Measurements from ENCODE around the gene FGD3. TPM values are rescaled to one million over a fixed set of nuclear protein-coding genes. Genes with fewer than 3 reads are reported as not detected.
A peak's percentile ranks its signal among the peaks of the same experiment; 100 is the strongest.

FGD3 gene
- total RNA-seq, 1 donor: not detected

- H3K4me1 ChIP-seq (ENCODE audit: insufficient read depth, low read length): peaks cover 5% of the 10 kb centered on the region
- no peaks in the 10 kb centered on the region for H3K79me2 ChIP-seq (ENCODE audit: insufficient read depth, low read length)
- no peak overlapping the region for H3K4me3 ChIP-seq (ENCODE audit: insufficient read depth, low read length)
- H3K27ac ChIP-seq (ENCODE audit: low read depth, low read length): no peak overlapping the region
- no peaks in the 10 kb centered on the region for H3K36me3 ChIP-seq (ENCODE audit: insufficient read depth, low read length)
- no peaks in the 10 kb centered on the region for H3K9me3 ChIP-seq (ENCODE audit: low read depth, low read length)
- no peak overlapping the region for H2AFZ ChIP-seq (ENCODE audit: low read length)
- H4K20me1 ChIP-seq (ENCODE audit: insufficient read depth, low read length): no peaks in the 10 kb centered on the region
- H3K4me2 ChIP-seq (ENCODE audit: insufficient read depth, low read length): no peak overlapping the region
- no peaks in the 10 kb centered on the region for H3K27me3 ChIP-seq (ENCODE audit: insufficient read depth, low read length)
- DNase-seq (ENCODE audit: insufficient read length, low spot score, missing footprints): peak; percentile 77
- no peak for TF ChIP-seq CTCF (IDR thresholded peaks at IDR 0.05; ENCODE audit: extremely low read depth, low read depth, low read length)
Observed at GRCh38 chr9:93071464-93071863, 124.1 kb downstream of the FGD3 start.

GRCh38 chr9:93072383-93072795 lies 125.1 kb downstream of the FGD3 start:
- peak; percentile 65 for DNase-seq (ENCODE audit: insufficient read length, low spot score, missing footprints)
- no peaks in the 10 kb centered on the region for H4K20me1 ChIP-seq (ENCODE audit: insufficient read depth, low read length)
- no peak overlapping the region for H3K27ac ChIP-seq (ENCODE audit: low read depth, low read length)
- H3K79me2 ChIP-seq (ENCODE audit: insufficient read depth, low read length): no peaks in the 10 kb centered on the region
- peaks cover 5% of the 10 kb centered on the region for H3K4me1 ChIP-seq (ENCODE audit: insufficient read depth, low read length)
- no peaks in the 10 kb centered on the region for H3K36me3 ChIP-seq (ENCODE audit: insufficient read depth, low read length)
- no peak for TF ChIP-seq CTCF (IDR thresholded peaks at IDR 0.05; ENCODE audit: extremely low read depth, low read depth, low read length)
- no peaks in the 10 kb centered on the region for H3K27me3 ChIP-seq (ENCODE audit: insufficient read depth, low read length)
- H3K4me2 ChIP-seq (ENCODE audit: insufficient read depth, low read length): no peak overlapping the region
- no peak overlapping the region for H3K4me3 ChIP-seq (ENCODE audit: insufficient read depth, low read length)
- no peaks in the 10 kb centered on the region for H3K9me3 ChIP-seq (ENCODE audit: low read depth, low read length)
- H2AFZ ChIP-seq (ENCODE audit: low read length): no peak overlapping the region

GRCh38 chr9:93076101-93076791 lies 128.9 kb downstream of the FGD3 start:
- H3K4me3 ChIP-seq (ENCODE audit: insufficient read depth, low read length): no peak overlapping the region
- peaks cover 13% of the 10 kb centered on the region for H3K4me1 ChIP-seq (ENCODE audit: insufficient read depth, low read length)
- H3K9me3 ChIP-seq (ENCODE audit: low read depth, low read length): no peaks in the 10 kb centered on the region
- H3K27ac ChIP-seq (ENCODE audit: low read depth, low read length): no peak overlapping the region
- no peak overlapping the region for H2AFZ ChIP-seq (ENCODE audit: low read length)
- DNase-seq (ENCODE audit: insufficient read length, low spot score, missing footprints): peak; percentile 5
- no peak overlapping the region for H3K4me2 ChIP-seq (ENCODE audit: insufficient read depth, low read length)
- no peak for TF ChIP-seq CTCF (IDR thresholded peaks at IDR 0.05; ENCODE audit: extremely low read depth, low read depth, low read length)
- no peaks in the 10 kb centered on the region for H3K79me2 ChIP-seq (ENCODE audit: insufficient read depth, low read length)
- no peaks in the 10 kb centered on the region for H3K27me3 ChIP-seq (ENCODE audit: insufficient read depth, low read length)
- no peaks in the 10 kb centered on the region for H4K20me1 ChIP-seq (ENCODE audit: insufficient read depth, low read length)
- no peaks in the 10 kb centered on the region for H3K36me3 ChIP-seq (ENCODE audit: insufficient read depth, low read length)

- H3K36me3 ChIP-seq (ENCODE audit: insufficient read depth, low read length): no peaks in the 10 kb centered on the region
- no peaks in the 10 kb centered on the region for H3K79me2 ChIP-seq (ENCODE audit: insufficient read depth, low read length)
- no peak overlapping the region for H3K4me2 ChIP-seq (ENCODE audit: insufficient read depth, low read length)
- DNase-seq (ENCODE audit: insufficient read length, low spot score, missing footprints): peak; percentile 29
- no peak overlapping the region for H3K27ac ChIP-seq (ENCODE audit: low read depth, low read length)
- H3K4me3 ChIP-seq (ENCODE audit: insufficient read depth, low read length): no peak overlapping the region
- no peaks in the 10 kb centered on the region for H3K27me3 ChIP-seq (ENCODE audit: insufficient read depth, low read length)
- H4K20me1 ChIP-seq (ENCODE audit: insufficient read depth, low read length): no peaks in the 10 kb centered on the region
- H3K9me3 ChIP-seq (ENCODE audit: low read depth, low read length): no peaks in the 10 kb centered on the region
- H3K4me1 ChIP-seq (ENCODE audit: insufficient read depth, low read length): peaks cover 18% of the 10 kb centered on the region
- H2AFZ ChIP-seq (ENCODE audit: low read length): no peak overlapping the region
- no peak for TF ChIP-seq CTCF (IDR thresholded peaks at IDR 0.05; ENCODE audit: extremely low read depth, low read depth, low read length)
Observed at GRCh38 chr9:93076792-93077128, 129.4 kb downstream of the FGD3 start.
